Ishikawa (cell line): ENCODE measurements around the gene AOC1.

ENCODE experiments used
- CEBPB ChIP-seq: IDR thresholded peaks from 2 replicates; pipeline ENCODE4 v1.6.1; 2012
- CREB1 ChIP-seq: IDR thresholded peaks from 2 replicates; pipeline ENCODE4 v1.6.1; 2012; ENCODE audit warnings: low read depth
- EGR1 ChIP-seq: IDR thresholded peaks from 2 replicates; pipeline ENCODE4 v1.6.1; 2012
- EP300 ChIP-seq: IDR thresholded peaks from 2 replicates; pipeline ENCODE4 v1.6.1; 2012; ENCODE audit warnings: borderline replicate concordance
- FOXM1 ChIP-seq: IDR thresholded peaks from 2 replicates; pipeline ENCODE4 v1.6.1; 2012; ENCODE audit warnings: low read depth, borderline replicate concordance
- NFIC ChIP-seq: IDR thresholded peaks from 2 replicates; pipeline ENCODE4 v1.6.1; 2012
- RAD21 ChIP-seq: IDR thresholded peaks from 2 replicates; pipeline ENCODE4 v1.6.1; 2012; ENCODE audit warnings: low read depth
- TAF1 ChIP-seq: IDR thresholded peaks from 2 replicates; pipeline ENCODE4 v1.6.1; 2012; ENCODE audit warnings: low read depth, mild to moderate bottlenecking
- TCF12 ChIP-seq: IDR thresholded peaks from 2 replicates; pipeline ENCODE4 v1.6.1; 2012; ENCODE audit warnings: low read depth
- TEAD4 ChIP-seq: IDR thresholded peaks from 2 replicates; pipeline ENCODE4 v1.6.1; 2012
- YY1 ChIP-seq: IDR thresholded peaks from 2 replicates; pipeline ENCODE4 v1.6.1; 2012; ENCODE audit warnings: low read depth
- ZBTB7A ChIP-seq: IDR thresholded peaks from 2 replicates; pipeline ENCODE4 v1.6.1; 2012; ENCODE audit warnings: low read depth
- TF ChIP-seq, protein P1 (sequence below): IDR thresholded peaks from 2 replicates; pipeline ENCODE4 v1.6.1; 2012; ENCODE audit warnings: low read depth, mild to moderate bottlenecking
- TF ChIP-seq, protein P2 (sequence below): IDR thresholded peaks from 2 replicates; pipeline ENCODE4 v1.6.1; 2012
- TF ChIP-seq, protein P3 (sequence below): IDR thresholded peaks from 2 replicates; pipeline ENCODE4 v1.6.1; 2012

The AOC1 gene

DNA sequence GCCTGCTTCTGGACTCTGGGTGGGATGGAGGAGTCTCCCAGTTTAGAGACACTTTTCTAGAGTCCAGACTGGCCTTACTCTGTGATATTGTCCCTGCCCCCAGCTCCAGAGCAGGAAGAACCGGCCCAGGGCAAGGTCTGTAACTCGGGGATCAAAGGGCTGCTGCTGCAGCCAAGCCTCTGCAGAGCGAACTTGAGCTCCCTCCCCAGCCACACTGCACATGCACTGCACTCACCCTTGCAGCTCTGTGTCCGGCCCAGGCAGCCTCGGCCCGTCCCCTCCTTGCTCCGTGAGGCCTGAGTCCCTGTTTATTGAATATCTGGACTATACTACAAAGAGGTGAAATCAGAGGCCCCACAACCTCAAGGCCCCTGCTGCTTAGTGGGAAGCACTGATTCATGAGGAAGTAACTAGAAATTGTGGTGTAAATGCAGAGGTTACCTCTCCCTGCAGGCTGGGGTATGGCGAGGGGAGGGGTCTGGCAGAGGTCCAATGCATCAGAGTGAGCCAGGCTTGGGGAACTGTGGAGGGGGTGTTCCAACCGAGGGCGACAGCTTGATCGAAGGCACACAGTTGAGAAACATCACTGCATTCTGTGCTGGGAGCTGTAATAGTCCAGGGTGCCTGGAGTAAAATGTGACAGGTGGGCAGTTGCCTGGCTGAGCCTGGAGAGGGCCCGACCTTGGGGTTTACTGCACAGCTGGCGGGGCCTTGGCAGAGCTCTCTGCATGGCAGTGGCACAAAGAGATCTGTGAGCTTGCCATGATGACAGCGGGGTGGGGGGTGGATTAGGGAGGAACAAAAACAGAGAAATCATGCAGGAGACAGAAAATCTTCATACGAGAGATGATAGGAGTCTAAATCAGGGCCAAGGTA, 49.1 kb downstream of the AOC1 start:
- TF ChIP-seq YY1 (no peak), EGR1 (no peak), CEBPB (no peak), FOXM1 (no peak), EP300 (no peak), TEAD4 (no peak), RAD21 (no peak), NFIC (no peak), TAF1 (no peak), ZBTB7A (no peak), TCF12 (no peak), CREB1 (no peak)
- TF ChIP-seq, protein P1, sequence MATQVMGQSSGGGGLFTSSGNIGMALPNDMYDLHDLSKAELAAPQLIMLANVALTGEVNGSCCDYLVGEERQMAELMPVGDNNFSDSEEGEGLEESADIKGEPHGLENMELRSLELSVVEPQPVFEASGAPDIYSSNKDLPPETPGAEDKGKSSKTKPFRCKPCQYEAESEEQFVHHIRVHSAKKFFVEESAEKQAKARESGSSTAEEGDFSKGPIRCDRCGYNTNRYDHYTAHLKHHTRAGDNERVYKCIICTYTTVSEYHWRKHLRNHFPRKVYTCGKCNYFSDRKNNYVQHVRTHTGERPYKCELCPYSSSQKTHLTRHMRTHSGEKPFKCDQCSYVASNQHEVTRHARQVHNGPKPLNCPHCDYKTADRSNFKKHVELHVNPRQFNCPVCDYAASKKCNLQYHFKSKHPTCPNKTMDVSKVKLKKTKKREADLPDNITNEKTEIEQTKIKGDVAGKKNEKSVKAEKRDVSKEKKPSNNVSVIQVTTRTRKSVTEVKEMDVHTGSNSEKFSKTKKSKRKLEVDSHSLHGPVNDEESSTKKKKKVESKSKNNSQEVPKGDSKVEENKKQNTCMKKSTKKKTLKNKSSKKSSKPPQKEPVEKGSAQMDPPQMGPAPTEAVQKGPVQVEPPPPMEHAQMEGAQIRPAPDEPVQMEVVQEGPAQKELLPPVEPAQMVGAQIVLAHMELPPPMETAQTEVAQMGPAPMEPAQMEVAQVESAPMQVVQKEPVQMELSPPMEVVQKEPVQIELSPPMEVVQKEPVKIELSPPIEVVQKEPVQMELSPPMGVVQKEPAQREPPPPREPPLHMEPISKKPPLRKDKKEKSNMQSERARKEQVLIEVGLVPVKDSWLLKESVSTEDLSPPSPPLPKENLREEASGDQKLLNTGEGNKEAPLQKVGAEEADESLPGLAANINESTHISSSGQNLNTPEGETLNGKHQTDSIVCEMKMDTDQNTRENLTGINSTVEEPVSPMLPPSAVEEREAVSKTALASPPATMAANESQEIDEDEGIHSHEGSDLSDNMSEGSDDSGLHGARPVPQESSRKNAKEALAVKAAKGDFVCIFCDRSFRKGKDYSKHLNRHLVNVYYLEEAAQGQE, result no peak
- TF ChIP-seq, protein P2, sequence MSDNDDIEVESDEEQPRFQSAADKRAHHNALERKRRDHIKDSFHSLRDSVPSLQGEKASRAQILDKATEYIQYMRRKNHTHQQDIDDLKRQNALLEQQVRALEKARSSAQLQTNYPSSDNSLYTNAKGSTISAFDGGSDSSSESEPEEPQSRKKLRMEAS, result no peak
- TF ChIP-seq, protein P3, sequence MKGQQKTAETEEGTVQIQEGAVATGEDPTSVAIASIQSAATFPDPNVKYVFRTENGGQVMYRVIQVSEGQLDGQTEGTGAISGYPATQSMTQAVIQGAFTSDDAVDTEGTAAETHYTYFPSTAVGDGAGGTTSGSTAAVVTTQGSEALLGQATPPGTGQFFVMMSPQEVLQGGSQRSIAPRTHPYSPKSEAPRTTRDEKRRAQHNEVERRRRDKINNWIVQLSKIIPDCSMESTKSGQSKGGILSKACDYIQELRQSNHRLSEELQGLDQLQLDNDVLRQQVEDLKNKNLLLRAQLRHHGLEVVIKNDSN, result no peak

DNA sequence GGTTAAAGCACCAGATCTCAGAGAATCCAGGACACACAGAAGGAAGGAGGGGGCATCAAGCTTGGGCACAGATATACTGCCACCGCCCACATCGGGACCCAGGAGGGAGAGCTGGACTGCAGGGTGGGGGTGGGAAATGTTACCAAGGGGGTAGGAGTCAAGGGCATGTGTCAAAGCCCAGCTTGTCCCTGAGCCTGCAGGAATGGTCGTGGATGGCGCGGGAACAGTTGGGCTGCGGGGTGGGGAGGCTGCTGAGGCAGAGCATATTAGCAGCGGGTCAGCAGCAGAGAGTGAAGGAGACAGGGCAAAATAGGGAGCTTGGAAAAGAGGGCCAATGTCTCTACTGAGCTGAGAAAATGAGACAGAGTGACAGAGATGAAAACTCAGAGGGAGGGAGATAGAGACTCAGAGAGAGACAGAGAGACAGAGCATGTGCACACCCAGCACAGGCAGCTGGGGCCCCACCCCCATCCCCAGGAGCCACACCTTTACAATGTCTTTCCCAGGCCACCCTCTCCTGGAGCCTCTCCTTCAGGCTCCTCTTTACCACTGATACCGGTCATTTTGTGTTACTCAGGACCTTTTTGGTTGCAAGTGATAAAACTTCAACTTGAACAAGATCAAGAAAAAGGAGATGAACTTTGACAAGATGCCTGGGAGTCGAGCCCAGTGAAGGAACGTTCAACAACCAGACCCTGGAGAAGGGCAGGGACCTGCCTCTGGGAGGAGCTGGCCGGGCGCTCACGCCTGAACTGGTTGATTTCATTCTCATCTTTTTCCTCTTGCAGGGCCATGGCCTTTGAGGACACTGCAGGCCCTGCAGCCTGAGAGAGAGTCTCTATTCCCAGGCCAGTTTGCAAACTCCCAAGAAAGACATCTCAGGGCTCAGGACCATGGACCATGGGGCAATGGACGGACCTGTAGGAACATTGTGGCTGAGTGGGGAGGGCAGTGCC, 50.0 kb downstream of the AOC1 start:
- TF ChIP-seq FOXM1 (no peak), TAF1 (no peak), CEBPB (no peak), TEAD4 (no peak), CREB1 (no peak), YY1 (no peak), EGR1 (no peak), EP300 (no peak), ZBTB7A (no peak), TCF12 (no peak)
- TF ChIP-seq, protein P2, result no peak
- TF ChIP-seq, protein P1, result no peak

DNA sequence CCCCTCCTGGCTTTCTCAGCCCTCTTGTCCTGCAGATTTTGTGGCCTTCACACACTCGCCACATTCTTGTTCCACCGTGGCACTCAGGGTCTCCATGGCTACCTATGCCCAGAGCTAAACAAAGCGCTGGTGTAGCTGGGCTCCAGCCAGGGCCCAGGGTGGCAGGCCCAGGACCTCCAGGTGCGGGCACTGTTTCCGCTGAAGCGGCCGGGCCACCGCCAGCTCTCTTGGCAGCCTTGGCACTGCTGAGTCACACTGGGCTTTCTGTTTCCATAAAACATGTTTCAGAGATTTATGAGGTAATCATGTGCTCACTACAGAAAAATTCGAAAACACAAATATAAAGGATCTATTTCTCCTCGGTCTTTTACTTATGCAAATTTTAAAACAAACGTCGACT, 51.3 kb downstream of the AOC1 start:
- peak; percentile 48; the same call in 1 of the 2 replicates for TF ChIP-seq NFIC
- no peak for TF ChIP-seq EP300

DNA sequence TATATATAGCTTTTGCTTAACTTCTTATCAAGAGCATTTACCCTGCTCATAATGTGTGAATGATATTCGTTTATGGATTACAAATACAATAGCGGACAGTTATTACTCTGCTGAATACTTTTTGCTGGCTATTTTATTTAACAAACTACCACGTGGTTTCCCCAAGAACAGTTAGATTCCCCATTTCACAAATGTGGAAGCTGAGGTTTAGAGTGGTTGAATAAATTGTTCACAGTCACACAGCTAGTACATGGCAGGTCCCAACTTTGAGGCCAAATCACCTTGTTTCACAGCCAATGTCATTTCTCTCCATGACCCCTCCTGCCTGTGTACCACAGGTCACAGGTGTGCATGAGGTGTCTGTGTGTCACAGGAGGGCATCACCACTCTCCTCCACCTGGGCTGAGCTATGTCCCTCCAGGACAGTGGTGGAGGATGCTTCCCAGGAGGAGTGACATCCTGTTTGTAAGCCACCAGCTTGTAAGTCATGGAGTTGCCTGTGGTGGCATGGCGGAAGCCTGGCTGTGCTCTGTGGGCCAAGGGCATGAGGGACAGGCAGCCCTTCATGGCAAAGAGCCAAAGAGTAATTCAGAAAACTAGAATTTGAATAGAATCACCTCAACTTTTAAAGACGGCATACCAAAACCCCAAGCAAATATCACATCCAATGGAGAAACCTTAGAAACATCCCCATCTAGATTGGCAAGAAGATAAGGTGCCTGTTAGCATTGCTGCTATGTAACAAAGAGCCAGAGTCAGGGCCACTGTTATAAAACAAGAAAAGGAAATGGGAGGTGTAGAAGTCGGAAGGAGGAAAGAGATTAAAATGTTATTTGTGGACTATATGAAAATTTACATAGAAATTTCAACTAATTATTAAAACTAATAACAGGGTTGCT, 51.9 kb downstream of the AOC1 start:
- TF ChIP-seq YY1, result no peak
- TF ChIP-seq RAD21, result no peak
- TF ChIP-seq TCF12, result no peak
- TF ChIP-seq FOXM1, result no peak
- TF ChIP-seq ZBTB7A, result no peak
- TF ChIP-seq CREB1, result no peak
- no peak for TF ChIP-seq TEAD4
- no peak for TF ChIP-seq EGR1
- TF ChIP-seq, protein P1, result no peak
- TF ChIP-seq, protein P2, result no peak
- no peak for TF ChIP-seq EP300
- TF ChIP-seq CEBPB, result no peak
- TF ChIP-seq, protein P3, result no peak
